ENCODE data around the gene SAPCD2.

GRCh38 chr9:137071282-137071681 is 925 bp upstream of the SAPCD2 start:
- no peak for TF ChIP-seq BRCA1 (IDR thresholded peaks at IDR 0.05; ENCODE audit: low read depth, low read length)
- TF ChIP-seq, protein P1, sequence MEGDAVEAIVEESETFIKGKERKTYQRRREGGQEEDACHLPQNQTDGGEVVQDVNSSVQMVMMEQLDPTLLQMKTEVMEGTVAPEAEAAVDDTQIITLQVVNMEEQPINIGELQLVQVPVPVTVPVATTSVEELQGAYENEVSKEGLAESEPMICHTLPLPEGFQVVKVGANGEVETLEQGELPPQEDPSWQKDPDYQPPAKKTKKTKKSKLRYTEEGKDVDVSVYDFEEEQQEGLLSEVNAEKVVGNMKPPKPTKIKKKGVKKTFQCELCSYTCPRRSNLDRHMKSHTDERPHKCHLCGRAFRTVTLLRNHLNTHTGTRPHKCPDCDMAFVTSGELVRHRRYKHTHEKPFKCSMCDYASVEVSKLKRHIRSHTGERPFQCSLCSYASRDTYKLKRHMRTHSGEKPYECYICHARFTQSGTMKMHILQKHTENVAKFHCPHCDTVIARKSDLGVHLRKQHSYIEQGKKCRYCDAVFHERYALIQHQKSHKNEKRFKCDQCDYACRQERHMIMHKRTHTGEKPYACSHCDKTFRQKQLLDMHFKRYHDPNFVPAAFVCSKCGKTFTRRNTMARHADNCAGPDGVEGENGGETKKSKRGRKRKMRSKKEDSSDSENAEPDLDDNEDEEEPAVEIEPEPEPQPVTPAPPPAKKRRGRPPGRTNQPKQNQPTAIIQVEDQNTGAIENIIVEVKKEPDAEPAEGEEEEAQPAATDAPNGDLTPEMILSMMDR (IDR thresholded peaks at IDR 0.05; ENCODE audit: control extremely low read depth in 1 of 3, insufficient read depth in 1 of 3, low read depth in 1 of 3, low read length in 3 of 3): no peak
